ENCODE results near the gene FAM193A.
A peak's percentile ranks its signal among the peaks of the same experiment; 100 is the strongest.

Gene FAM193A

DNA sequence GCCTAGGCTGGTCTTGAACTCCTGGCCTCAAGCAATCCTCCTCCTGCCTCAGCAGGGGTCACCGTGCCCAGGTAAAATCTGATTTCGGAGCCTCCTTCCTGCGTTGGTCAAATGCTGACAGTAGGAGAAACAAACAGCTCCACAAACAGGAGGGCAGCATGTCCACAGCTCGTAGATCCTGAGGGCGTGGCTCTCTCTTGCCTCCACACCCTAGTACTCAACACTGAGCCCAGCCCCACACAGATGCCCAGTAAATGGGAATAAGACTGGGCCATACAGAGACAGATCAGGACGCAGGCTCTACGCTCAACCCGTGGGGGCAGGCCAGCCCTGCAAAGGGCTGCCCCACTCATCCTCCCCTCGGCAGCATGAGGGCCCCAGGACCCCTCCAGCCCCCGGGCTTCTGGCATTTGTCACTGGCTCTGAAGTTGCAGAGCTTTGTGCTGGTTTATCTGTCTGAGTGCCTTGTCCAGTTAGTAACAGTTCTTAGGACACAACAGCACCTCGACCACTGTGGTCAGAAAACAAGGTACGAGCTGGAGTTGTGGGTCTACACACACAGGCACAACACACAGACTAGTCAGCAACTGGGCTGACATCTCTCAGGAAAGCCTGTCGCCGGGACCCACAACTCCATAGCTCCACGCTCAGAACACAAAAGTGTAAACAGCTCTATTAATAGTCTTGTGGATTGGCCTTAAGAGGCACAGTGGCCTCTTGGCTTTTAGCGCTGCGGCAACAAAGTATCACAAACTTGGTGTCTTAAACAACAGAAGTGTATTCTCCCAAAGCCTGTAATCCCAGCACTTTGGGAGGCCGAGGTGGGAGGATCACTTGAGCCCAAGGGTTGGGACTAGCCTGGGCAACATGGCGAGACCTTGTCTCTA is 214.5 kb downstream of the FAM193A start:
- Histone ChIP-seq H3K27me3 (ENCODE audit: control insufficient read depth in 1 of 2, insufficient read depth in 2 of 2, low read length in 2 of 2) (no peaks in the 10 kb centered on the region), H3K4me1 (ENCODE audit: control insufficient read depth, insufficient read depth, low read length) (peaks cover 40% of the 10 kb centered on the region), H3K27ac (ENCODE audit: low read length) (peak overlapping the region; percentile 41), H3K9ac (ENCODE audit: low read length in 2 of 2) (peak overlapping the region in 1 of 2 donors; percentile 21), H3K36me3 (ENCODE audit: control insufficient read depth in 2 of 2, insufficient read depth in 2 of 2, low read length in 2 of 2) (peaks cover 7 to 22% of the 10 kb centered on the region in 2 donors), H3K9me3 (ENCODE audit: control insufficient read depth in 2 of 2, low read length in 2 of 2) (no peaks in the 10 kb centered on the region), H3K4me3 (ENCODE audit: low read length in 2 of 2) (peak overlapping the region; percentile 37 to 44)

DNA sequence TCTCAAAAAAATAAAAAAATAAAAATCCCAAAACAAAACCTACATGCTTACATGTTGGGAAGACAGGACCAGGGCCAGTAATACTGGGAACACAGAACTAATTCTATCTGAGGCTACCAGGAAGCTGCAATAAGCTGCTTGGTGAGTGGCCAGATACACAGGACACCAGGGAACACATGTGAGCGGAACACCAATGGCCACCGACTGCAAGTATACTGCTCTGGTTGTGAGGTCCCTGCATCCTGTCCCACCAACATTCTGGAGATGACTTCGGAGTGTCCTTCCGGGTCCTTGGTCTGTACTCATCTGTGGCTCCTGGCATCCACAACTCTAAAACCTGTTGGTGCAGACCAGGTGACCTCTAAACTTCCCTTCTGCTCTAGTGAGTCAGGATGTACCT is 217.0 kb downstream of the FAM193A start:
- H3K36me3 ChIP-seq (ENCODE audit: control insufficient read depth in 2 of 2, insufficient read depth in 2 of 2, low read length in 2 of 2), result peaks cover 0 to 5% of the 10 kb centered on the region in 2 donors
- H3K27ac ChIP-seq (ENCODE audit: low read length), result no peak overlapping the region
- no peaks in the 10 kb centered on the region for H3K9me3 ChIP-seq (ENCODE audit: control insufficient read depth in 2 of 2, low read length in 2 of 2)
- H3K4me3 ChIP-seq (ENCODE audit: low read length in 2 of 2), result no peak overlapping the region
- no peak overlapping the region for H3K9ac ChIP-seq (ENCODE audit: low read length in 2 of 2)
- H3K27me3 ChIP-seq (ENCODE audit: control insufficient read depth in 1 of 2, insufficient read depth in 2 of 2, low read length in 2 of 2), result no peaks in the 10 kb centered on the region
- peaks cover 33% of the 10 kb centered on the region for H3K4me1 ChIP-seq (ENCODE audit: control insufficient read depth, insufficient read depth, low read length)

DNA sequence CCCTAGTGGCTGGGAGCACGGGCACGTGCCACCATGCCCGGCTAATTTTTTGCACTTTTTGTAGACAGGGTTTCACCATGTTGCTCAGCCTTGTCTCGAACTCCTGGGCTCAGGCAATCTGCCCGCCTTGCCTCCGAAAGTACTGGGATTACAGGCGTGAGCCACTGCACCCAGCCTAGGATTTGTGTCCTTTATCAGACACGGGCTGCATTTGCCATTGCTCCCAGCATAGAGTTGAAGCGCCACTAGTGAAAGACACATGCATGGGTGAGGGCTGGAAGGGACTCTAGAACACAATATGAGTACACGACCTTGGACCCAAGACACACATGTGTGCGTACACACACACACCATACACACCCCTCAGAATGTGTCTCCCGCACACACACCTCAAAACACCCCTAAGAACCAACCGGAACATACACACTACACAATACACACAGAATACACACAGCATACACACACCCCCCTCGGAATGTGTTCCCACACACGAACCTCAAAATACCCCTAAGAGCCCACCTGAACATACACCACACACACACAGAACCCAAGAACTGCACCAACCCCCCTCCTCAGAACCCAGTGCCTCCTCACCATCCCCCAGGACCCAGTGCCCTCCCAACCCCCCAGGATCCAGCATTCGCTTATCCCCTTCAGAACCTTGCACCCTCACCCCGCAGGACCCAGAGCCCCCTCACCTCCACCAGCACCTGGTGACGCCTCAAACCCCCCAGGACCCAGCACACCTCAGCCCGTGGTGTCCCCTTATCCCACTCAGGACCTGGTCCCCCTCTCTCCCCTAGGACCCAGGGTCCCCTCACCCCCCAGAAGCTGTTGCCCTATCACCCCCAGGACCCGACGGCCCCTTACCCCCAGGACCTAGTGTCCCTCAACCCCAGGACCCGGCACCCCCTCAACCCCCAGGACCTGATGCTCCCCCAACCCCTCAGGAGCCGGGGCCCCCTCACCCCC is 218.7 kb downstream of the FAM193A start:
- Histone ChIP-seq H3K27me3 (ENCODE audit: control insufficient read depth in 1 of 2, insufficient read depth in 2 of 2, low read length in 2 of 2) (no peaks in the 10 kb centered on the region), H3K4me1 (ENCODE audit: control insufficient read depth, insufficient read depth, low read length) (peaks cover 33% of the 10 kb centered on the region), H3K9ac (ENCODE audit: low read length in 2 of 2) (peak overlapping the region; percentile 60 to 83), H3K27ac (ENCODE audit: low read length) (no peak overlapping the region), H3K4me3 (ENCODE audit: low read length in 2 of 2) (peak overlapping the region; percentile 49 to 86), H3K9me3 (ENCODE audit: control insufficient read depth in 2 of 2, low read length in 2 of 2) (no peaks in the 10 kb centered on the region), H3K36me3 (ENCODE audit: control insufficient read depth in 2 of 2, insufficient read depth in 2 of 2, low read length in 2 of 2) (peaks cover 0 to 5% of the 10 kb centered on the region in 2 donors)

DNA sequence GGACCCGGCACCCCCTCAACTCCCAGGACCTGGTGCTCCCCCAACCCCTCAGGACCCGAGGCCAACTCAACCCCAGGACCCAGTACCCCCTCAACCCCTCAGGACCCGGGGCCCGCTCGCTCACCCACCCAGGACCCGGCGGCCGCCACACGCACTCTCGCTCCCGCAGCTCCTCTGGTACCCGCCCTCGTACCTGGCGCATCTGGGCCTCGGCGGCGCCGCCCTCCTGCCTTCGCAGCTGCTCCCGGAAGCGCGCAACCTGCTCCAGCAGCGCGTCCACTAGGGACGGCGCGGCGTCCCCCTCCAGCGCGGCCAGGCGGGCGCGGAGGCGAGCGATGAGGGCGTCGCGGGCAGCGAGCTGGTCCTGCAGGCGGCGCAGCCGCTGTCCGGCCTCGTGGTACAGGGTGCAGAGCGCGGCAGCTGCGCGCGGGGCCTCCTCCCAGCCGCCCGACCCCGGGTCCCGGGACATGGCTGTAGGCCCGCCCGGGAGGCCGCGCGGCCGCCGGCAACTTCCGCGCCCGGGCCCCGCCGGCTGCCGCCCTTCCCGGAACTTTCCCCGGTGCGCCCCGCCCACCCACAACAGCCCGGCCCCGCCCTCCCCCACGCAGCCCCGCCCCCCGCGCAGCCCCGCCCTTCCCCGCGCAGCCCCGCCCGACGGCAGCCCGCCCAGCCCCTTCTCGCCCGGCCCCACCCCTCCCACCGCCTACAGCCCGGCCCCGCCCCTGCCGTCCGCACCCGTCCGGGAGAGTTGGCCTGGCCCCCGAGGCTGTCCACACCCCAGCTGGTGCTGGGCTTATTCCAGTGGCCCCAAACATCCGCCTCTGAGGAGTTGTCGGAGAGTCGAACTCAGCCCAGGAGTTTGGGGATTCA is 219.6 kb downstream of the FAM193A start, which contains the start of gene TNIP2:
TSS of gene TNIP2 (minus strand) at position 516 of the 870 bp plus-strand sequence. CDS start at position 469, 47 bp downstream.
- peak within 1 kb of the TSS; percentile 66 to 86 for H3K4me3 ChIP-seq (ENCODE audit: low read length in 2 of 2)
- H3K27me3 ChIP-seq (ENCODE audit: control insufficient read depth in 1 of 2, insufficient read depth in 2 of 2, low read length in 2 of 2), result no peaks in the 10 kb centered on the region
- peak within 1 kb of the TSS; percentile 60 to 83 for H3K9ac ChIP-seq (ENCODE audit: low read length in 2 of 2)
- H3K27ac ChIP-seq (ENCODE audit: low read length), result peak within 1 kb of the TSS; percentile 37
- H3K9me3 ChIP-seq (ENCODE audit: control insufficient read depth in 2 of 2, low read length in 2 of 2), result no peaks in the 10 kb centered on the region
- H3K36me3 ChIP-seq (ENCODE audit: control insufficient read depth in 2 of 2, insufficient read depth in 2 of 2, low read length in 2 of 2), result peaks cover 0 to 5% of the 10 kb centered on the region in 2 donors
- H3K4me1 ChIP-seq (ENCODE audit: control insufficient read depth, insufficient read depth, low read length), result peaks cover 25% of the 10 kb centered on the region

DNA sequence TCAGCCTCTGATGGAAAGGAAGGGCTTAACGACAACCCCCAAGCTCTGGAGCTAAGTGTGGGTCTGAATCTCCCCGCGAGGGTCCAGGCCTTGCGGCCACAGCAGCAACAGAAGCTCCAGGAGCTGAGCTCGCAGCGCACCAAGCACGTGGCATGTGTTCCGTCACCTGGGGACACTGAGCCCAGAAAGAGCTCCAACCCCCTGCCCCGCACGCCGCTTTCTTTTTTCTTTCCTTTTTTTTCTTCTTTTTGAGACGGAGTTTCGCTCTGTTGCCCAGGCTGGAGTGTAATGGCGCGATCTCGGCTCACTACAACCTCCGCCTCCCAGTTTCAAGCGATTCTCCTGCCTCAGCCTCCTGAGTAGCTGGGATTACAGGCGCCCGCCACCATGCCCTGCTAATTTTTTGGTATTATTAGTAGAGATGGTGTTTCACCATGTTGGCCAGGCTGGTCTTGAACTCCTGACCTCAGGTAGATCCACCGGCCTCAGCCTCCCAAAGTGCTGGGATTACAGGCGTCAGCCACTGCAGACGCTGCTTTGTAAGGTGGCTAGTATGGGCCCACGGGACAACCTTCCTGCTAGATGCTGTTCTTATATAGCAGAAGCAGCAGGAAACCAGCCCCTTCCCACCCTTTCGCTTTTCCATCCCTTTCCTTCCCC is 220.4 kb downstream of the FAM193A start:
- Histone ChIP-seq H3K9ac (ENCODE audit: low read length in 2 of 2) (peak overlapping the region in 1 of 2 donors; percentile 51), H3K36me3 (ENCODE audit: control insufficient read depth in 2 of 2, insufficient read depth in 2 of 2, low read length in 2 of 2) (peaks cover 0 to 5% of the 10 kb centered on the region in 2 donors)

DNA sequence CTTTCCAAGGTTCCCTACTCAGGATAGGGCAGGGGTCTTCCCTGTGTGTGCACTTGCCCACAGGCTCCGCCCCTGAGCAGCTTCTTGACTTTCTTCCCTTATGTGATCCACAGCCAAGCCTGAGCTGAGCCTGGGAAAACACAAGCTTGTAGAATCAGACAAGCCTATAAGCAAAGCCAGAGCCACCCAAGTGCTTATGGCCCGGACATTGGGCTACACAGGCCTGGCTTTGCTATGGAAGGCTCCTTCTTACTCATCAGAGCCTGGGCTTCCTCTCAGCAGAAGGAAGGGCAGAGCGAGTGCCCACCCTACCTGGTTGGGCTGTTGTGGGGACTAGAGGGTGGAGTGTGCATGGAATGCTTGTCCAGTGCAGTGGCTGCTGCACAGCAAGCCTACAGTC is 221.0 kb downstream of the FAM193A start:
- H3K9me3 ChIP-seq (ENCODE audit: control insufficient read depth in 2 of 2, low read length in 2 of 2), result no peaks in the 10 kb centered on the region
- peaks cover 0 to 2% of the 10 kb centered on the region in 2 donors for H3K36me3 ChIP-seq (ENCODE audit: control insufficient read depth in 2 of 2, insufficient read depth in 2 of 2, low read length in 2 of 2)
- no peaks in the 10 kb centered on the region for H3K27me3 ChIP-seq (ENCODE audit: control insufficient read depth in 1 of 2, insufficient read depth in 2 of 2, low read length in 2 of 2)
- H3K4me1 ChIP-seq (ENCODE audit: control insufficient read depth, insufficient read depth, low read length), result peaks cover 14% of the 10 kb centered on the region
- H3K27ac ChIP-seq (ENCODE audit: low read length), result no peak overlapping the region
- no peak overlapping the region for H3K4me3 ChIP-seq (ENCODE audit: low read length in 2 of 2)
- no peak overlapping the region for H3K9ac ChIP-seq (ENCODE audit: low read length in 2 of 2)

More for the DNA sequence above, 220.4 kb downstream of the FAM193A start:
- H3K4me3 ChIP-seq (ENCODE audit: low read length in 2 of 2), result peak overlapping the region; percentile 66 to 69
- H3K4me1 ChIP-seq (ENCODE audit: control insufficient read depth, insufficient read depth, low read length), result peaks cover 17% of the 10 kb centered on the region
- no peaks in the 10 kb centered on the region for H3K9me3 ChIP-seq (ENCODE audit: control insufficient read depth in 2 of 2, low read length in 2 of 2)
- no peak overlapping the region for H3K27ac ChIP-seq (ENCODE audit: low read length)
- H3K27me3 ChIP-seq (ENCODE audit: control insufficient read depth in 1 of 2, insufficient read depth in 2 of 2, low read length in 2 of 2), result no peaks in the 10 kb centered on the region

DNA sequence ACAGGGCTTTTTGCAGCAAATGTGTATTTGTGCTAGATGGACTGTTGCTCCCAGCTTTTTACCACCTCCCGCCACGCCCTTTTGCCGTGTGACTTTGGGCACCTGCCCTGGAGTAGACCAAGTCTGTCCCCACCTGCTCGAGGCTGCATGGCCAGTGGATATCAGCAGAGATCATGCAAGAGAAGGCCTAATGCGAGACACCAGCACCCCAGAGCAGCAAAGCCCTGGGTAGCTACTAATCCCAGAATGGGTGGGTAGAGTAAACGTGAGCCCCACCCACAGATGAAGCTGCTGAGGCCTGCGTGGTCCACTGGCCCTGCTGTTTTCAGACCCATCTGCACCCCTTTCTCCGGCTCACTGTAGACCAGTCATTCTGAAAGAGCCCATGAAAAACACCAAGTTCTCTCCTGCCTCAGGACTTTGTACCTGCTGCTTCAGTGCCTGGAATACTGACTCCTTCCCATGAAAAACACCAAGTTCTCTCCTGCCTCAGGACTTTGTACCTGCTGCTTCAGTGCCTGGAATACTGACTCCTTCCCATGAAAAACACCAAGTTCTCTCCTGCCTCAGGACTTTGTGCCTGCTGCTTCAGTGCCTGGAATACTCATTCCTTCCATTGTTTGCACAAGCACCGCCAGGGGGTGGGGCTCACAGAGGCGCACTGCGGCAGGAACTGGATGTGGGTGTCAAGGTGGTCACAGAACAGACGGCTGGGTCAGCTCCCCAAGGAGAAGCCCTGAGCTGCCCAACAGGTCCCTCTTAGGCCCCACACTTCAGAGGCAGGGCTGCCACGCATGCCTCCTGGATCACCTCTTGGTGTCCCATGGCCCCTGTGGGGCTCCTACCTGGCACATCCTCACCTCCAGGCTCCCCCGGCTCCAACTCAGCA is 224.8 kb downstream of the FAM193A start:
- Histone ChIP-seq H3K4me1 (ENCODE audit: control insufficient read depth, insufficient read depth, low read length) (peaks cover 9% of the 10 kb centered on the region), H3K4me3 (ENCODE audit: low read length in 2 of 2) (no peak overlapping the region), H3K27me3 (ENCODE audit: control insufficient read depth in 1 of 2, insufficient read depth in 2 of 2, low read length in 2 of 2) (no peaks in the 10 kb centered on the region), H3K9ac (ENCODE audit: low read length in 2 of 2) (no peak overlapping the region), H3K27ac (ENCODE audit: low read length) (no peak overlapping the region), H3K9me3 (ENCODE audit: control insufficient read depth in 2 of 2, low read length in 2 of 2) (no peaks in the 10 kb centered on the region), H3K36me3 (ENCODE audit: control insufficient read depth in 2 of 2, insufficient read depth in 2 of 2, low read length in 2 of 2) (no peaks in the 10 kb centered on the region)

DNA sequence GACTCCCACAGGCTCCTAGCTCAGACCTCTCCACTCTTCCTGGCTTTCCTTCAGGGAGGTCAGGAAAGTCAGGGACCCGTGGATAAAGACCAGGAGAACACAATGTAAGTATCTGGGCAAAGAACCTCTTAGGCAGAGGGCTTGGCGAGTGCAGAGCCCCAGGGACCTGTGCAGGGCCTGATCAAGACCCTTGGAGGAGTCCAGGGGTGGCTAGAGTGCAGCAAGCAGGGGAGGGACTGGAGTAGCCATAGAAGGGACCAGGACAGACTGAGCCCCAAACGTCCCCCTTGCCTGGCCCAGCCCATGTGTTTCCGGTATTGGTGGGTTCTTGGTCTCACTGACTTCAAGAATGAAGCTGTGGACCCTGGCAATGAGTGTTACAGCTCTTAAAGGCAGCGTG is 225.6 kb downstream of the FAM193A start:
- Histone ChIP-seq H3K27ac (ENCODE audit: low read length) (no peak overlapping the region), H3K27me3 (ENCODE audit: control insufficient read depth in 1 of 2, insufficient read depth in 2 of 2, low read length in 2 of 2) (no peaks in the 10 kb centered on the region), H3K9ac (ENCODE audit: low read length in 2 of 2) (no peak overlapping the region), H3K36me3 (ENCODE audit: control insufficient read depth in 2 of 2, insufficient read depth in 2 of 2, low read length in 2 of 2) (no peaks in the 10 kb centered on the region), H3K4me1 (ENCODE audit: control insufficient read depth, insufficient read depth, low read length) (peaks cover 6% of the 10 kb centered on the region), H3K9me3 (ENCODE audit: control insufficient read depth in 2 of 2, low read length in 2 of 2) (no peaks in the 10 kb centered on the region), H3K4me3 (ENCODE audit: low read length in 2 of 2) (no peak overlapping the region)
